SK-N-MC (cell line): ENCODE measurements around the gene LCE3A.

Experiments
- EZH2 ChIP-seq: fragments of 200-600 bp; sonication (generic); IDR thresholded peaks from one replicate; pipeline ENCODE4 v1.6.1; 2017; ENCODE audit warnings: antibody characterized with exemption
- POLR2AphosphoS5 ChIP-seq: IDR thresholded peaks from 2 replicates; pipeline ENCODE4 v1.6.1; 2012; ENCODE audit warnings: mild to moderate bottlenecking, low read depth, low read length, borderline replicate concordance

DNA sequence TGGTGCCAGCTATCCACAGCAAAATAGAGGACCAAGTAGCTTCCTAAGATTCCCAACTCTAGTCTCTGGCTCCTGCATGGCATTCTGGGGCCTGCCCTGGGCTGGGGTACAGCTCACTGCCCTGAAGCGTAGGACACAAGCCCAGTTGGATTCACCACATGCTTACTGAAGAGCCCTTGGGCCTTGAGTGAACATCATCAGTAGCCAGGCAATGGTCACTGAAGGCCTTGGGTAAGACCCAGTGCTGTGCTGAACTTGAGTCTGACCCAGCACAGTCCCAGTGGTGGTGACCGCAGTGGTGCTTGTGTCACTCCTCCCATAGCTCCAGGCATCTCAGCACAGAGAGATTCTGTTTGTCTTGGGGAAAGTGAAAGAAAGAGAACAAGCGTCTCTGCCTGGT lies 7.7 kb upstream of the LCE3A start:
- no peak for TF ChIP-seq POLR2AphosphoS5
- TF ChIP-seq EZH2: no peak
